GOT3 (cell line): Measurements from ENCODE around the gene APOL5.

Experiments used
- DNase-seq: peaks from one replicate; lab custom pipeline; 2025; ENCODE audit warnings: mixed read lengths; lab: John Stamatoyannopoulos, UW

The APOL5 gene

DNA sequence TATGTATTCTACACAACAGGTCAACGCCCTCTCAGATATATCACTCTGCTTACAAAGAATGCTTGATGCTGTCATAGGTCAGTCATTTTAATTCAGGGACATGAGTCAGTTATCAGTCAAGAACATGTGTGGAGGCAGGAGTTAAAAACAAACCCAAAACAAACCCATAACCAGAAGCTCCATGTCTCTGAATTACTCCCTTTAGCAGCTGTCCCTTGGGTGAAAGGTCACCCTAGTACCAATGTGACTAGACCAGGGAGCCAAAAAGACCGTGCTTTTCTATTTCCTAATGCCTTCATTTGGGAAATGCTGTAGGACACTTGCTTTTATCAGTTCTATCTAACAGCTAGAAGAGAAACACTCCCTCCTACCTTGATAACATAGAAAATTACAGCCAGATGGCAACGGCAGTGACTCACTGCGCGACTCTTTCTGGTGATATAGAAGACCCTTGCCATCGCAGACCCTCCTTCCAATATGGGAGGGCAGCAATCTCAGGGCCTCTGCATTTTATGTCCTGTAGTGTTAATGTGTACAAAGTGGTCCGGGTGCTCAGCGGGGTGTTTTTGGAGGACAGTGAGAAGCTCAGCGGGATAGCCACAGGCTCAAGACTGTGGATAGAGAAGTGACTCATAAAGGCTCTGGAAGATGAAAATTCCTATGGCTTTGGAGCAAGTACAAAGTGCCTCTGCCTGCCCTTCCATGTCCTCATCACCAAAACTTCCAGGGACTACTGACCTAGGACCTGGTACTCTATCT is 24.8 kb downstream of the APOL5 start:
- DNase-seq: no peak

GRCh38 chr22:35743326-35743860 is 25.7 kb downstream of the APOL5 start:
- no peak for DNase-seq

GRCh38 chr22:35746248-35746647 is 28.6 kb downstream of the APOL5 start:
- DNase-seq: no peak

DNA sequence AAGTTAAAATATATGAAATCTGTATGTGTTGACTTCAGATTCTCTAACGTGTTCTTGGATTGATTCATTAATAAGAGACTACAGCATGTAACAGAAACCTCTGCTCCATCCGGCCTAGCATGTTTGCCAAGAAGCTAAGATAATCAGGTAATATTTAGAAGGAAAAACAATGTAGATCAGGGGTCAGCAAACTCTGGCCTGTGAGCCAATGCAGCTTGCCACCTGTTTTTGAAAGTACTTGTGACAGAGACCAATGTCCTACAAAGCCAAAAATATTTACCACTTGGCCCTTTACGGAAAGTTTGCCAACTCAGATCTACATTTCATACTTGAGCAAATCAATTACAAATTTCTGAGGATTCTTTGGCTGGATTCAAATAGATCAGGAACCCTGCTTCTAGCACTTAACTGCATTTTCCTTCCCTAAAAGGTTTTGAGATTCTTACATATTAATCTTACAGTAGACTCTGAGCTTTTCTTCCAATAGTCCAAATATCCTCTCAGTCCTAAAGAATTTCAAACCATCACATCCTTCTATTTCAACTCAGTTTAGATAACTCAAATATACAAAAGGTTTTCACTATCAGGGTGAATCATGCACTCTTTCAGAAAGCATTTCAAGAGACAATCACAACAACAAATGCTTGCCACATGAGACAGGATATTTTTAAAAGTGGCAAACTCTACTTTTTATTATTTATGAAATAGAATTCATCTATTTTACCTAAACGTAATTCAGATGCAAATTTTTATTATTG is 29.5 kb downstream of the APOL5 start:
- no peak for DNase-seq

GRCh38 chr22:35749808-35750207 is 32.1 kb downstream of the APOL5 start:
- DNase-seq: no peak

GRCh38 chr22:35752006-35752862 is 34.6 kb downstream of the APOL5 start:
- DNase-seq: no peak

DNA sequence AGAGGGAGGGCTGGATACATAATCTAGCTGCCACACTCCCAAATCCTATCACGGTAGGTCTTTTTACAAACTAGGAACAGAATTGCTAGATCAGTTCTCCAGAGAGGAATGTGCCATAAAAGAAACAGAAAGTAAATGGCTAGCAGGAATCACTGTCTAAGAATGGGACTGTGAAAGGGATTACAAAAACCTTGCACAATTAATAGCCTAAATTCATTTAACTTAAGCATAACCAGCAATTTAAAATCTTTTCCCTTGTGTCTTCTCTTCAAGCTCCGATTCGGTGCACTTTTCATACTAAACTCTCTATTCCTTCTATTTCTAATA is 35.2 kb downstream of the APOL5 start:
- no peak for DNase-seq

DNA sequence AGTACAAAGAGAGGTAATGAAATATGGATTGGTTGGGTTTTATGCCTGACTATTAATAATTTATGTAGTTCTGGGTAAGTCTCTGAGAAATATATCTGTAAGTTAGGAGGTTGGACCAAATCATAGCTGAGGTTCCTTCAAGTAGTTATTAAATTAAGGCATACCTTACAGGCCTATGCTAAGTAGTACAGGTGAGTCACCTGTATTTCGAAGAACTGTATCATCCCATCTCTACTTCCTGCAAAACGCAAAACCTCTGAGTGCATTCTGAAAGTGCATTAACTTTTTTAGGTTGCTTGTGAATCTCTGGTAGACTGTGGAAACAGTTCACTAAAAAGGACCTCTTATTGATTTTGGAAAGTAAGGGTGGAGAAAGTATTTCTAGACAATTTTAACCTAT is 37.1 kb downstream of the APOL5 start:
- no peak for DNase-seq

DNA sequence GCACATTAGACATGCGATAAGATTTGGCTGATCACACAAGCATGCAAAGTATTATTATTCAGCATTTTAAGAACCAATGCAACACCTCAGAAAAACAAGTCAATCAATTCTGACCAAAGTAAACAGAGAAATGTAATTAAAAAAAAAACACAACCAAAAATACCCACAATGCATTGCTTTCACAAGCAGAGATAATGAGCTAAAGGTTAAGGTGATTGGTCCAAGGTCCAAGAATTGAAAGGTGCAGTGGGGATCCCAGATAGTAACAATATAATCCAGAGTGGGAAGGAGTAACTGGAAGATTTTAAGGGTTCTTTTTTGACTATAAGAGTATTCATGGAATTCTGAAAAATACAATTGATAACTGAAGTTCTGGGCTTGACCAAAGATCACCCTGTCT is 39.0 kb downstream of the APOL5 start:
- no peak for DNase-seq

- no peak for DNase-seq
These were observed 40.7 kb downstream of the APOL5 start for GRCh38 chr22:35758394-35758793.

DNA sequence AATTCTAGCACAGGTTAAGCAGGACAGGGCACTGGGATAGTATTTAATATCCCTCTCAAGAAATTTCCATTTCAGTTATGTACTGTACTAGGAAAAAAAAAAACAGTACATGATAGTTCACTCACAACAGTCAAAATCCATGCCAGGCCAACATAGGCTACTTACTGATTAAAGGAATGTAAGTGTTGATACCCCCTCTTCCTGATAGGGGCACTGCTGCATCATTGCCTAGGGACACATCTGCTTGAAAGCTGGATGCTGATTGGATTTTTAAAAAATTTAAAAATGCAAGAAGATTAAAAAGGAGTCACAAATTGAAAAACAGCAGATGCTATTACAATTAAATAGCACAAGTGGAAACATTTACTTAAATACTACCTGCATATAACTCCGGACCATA is 43.4 kb downstream of the APOL5 start:
- DNase-seq: no peak

- DNase-seq: no peak
These were observed 49.2 kb downstream of the APOL5 start for GRCh38 chr22:35766654-35767580.

- DNase-seq: no peak
These were observed 52.3 kb downstream of the APOL5 start for GRCh38 chr22:35769974-35770373.

DNA sequence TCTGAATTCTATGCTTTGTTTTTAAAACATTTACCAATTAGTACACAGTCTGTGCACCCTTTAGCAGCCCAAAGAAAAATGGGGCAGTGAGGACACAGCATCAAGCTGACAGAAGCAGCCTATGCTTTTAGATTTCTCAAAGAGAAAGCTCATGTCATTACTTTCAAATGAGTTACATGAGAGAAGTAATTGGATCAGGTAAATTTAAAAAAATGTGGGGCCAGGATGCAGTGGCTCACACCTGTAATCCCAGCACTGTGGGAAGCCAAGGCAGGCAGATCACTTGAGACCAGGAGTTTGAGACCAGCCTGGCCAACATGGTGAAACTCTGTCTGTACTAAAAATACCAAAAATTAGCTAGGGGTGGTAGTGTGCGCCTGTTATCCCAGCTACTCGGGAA is 57.7 kb downstream of the APOL5 start:
- DNase-seq: no peak

DNA sequence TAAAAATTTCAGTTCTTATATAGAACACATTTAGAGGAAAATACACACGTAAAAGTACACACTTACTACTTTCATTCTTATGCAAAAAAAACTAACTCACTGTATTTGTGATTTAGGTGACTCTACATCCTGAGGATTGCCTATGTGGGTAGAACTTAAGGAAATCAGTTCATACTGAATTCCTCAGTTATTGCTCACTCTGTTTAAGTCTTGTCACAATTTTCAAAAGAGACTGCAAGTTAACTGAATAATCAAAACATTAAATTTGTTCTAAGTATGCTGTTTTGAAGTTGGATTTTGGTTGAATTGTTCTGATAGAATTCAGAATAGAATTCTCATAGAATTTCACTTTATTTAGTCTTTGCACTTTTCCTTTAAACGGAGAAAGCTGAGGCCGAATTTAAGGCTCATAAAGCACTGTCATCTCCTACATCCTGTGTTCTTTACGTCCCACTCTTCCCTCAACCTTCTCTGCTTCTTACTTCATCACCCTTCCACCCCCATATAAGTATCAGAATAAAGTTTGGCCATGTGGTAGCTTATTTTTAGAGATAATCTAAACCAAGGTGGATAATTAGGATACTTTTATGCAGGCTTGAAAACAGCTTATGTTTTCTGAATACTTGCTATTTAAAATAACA is 59.8 kb downstream of the APOL5 start:
- DNase-seq: no peak
